Muscle of leg (tissue), 11 donors: Measurements from ENCODE around the gene CADM3. TPM values are rescaled to one million over a fixed set of nuclear protein-coding genes. Genes with fewer than 3 reads are reported as not detected.

Experiments
- DNase-seq: peaks from one replicate; pipeline ENCODE4 v3.0.0; 2013
- H3K27ac ChIP-seq: one replicate; pipeline ENCODE4 v1.5.1; 2013; ENCODE audit warnings: mild to moderate bottlenecking, low read length, control low read depth
- H3K27me3 ChIP-seq: one replicate; pipeline ENCODE4 v1.6.1; 2013; ENCODE audit warnings: low read length; ENCODE audit not compliant: control insufficient read depth, insufficient read depth
- H3K36me3 ChIP-seq: one replicate; pipeline ENCODE4 v1.6.1; 2013; ENCODE audit warnings: low read length; ENCODE audit not compliant: control insufficient read depth, insufficient read depth
- H3K4me1 ChIP-seq: one replicate; pipeline ENCODE4 v1.6.1; 2013; ENCODE audit warnings: low read length; ENCODE audit not compliant: control insufficient read depth, insufficient read depth
- H3K4me3 ChIP-seq: one replicate; pipeline ENCODE4 v1.5.1; 2013; ENCODE audit warnings: low read length, control low read depth
- H3K9me3 ChIP-seq: replicated peaks from 2 replicates; pipeline ENCODE4 v1.6.1; 2013; ENCODE audit warnings: low read depth, low read length; ENCODE audit not compliant: control insufficient read depth
- WGBS: methylation state at CpG from one replicate; pipeline ENCODE4 v1.1.5; 2013; ENCODE audit warnings: missing lambda C conversion rate; ENCODE audit not compliant: insufficient coverage; 5-methylcytosine and 5-hydroxymethylcytosine counted together
- polyA plus RNA-seq, 8 donors: library from polyadenylated mRNA; unstranded; fragments of 120-200 nt; gene quantifications; one replicate each; pipeline versions ENCODE4 v1.2.1 to v1.2.3, GENCODE V29; 2013; ENCODE audit warnings: inconsistent platforms in 1 of 8, low replicate concordance in 1 of 8; ENCODE audit not compliant: insufficient read length in 8 of 8, insufficient read depth in 1 of 8
- total RNA-seq: library from RNA; stranded (reverse); fragments of 120-200 nt; gene quantifications from one replicate; pipeline ENCODE4 v1.2.4, GENCODE V29; 2013

CADM3 gene
- total and polyA plus RNA-seq, 9 donors = 0.34 to 1.3 (median 0.44) TPM

DNA sequence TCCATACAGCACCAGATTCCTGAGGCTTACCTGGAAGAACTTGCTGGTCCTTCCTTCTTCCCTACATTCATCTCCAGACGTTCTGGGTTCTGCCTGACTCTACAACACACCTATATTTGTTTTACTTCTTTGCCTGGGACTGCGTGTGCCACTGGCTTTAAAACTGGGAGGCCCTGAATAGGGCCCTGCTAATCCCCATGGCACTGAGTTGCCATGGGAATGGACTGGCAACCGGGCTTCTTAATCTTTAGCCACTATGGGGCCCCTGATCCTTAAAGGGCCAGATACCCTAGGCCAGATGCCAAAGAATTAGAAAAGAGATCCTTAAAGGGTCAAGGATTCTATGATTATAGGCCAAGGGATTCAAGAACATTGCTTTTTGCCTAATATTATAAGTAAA, 24.4 kb upstream of the CADM3 start:
- H3K27ac ChIP-seq = no peak overlapping the region
- H3K4me1 ChIP-seq = no peaks in the 10 kb centered on the region
- DNase-seq = no peak
- no peak overlapping the region for H3K4me3 ChIP-seq
- WGBS = 20% methylated on average over 2 of the region's 3 CpGs
- no peaks in the 10 kb centered on the region for H3K9me3 ChIP-seq
- no peaks in the 10 kb centered on the region for H3K27me3 ChIP-seq
- no peaks in the 10 kb centered on the region for H3K36me3 ChIP-seq

DNA sequence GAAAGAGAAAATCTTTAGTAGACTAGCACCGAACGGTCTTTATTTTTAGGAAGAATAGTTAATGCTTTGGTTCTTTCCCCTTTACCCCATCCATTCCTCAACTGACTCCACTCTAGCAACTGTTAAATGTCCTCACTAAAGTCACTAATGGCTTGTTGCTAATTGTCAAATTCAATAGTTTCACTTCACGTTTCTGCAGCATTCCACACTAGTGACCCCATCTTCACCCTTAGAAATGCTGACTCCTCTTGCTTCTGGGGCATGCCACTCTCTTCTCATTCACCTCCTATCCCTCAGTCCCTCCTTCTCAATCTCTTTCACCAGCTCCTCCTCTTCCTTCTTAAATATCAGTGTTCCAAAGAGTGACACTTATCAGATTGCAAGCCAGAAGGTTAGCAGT, 19.4 kb upstream of the CADM3 start:
- no peak for DNase-seq
- no peak overlapping the region for H3K27ac ChIP-seq
- H3K4me1 ChIP-seq = no peaks in the 10 kb centered on the region
- H3K4me3 ChIP-seq = no peak overlapping the region
- 43% methylated on average over 1 of the region's 3 CpGs for WGBS
- no peaks in the 10 kb centered on the region for H3K36me3 ChIP-seq
- H3K27me3 ChIP-seq = no peaks in the 10 kb centered on the region
- no peaks in the 10 kb centered on the region for H3K9me3 ChIP-seq

DNA sequence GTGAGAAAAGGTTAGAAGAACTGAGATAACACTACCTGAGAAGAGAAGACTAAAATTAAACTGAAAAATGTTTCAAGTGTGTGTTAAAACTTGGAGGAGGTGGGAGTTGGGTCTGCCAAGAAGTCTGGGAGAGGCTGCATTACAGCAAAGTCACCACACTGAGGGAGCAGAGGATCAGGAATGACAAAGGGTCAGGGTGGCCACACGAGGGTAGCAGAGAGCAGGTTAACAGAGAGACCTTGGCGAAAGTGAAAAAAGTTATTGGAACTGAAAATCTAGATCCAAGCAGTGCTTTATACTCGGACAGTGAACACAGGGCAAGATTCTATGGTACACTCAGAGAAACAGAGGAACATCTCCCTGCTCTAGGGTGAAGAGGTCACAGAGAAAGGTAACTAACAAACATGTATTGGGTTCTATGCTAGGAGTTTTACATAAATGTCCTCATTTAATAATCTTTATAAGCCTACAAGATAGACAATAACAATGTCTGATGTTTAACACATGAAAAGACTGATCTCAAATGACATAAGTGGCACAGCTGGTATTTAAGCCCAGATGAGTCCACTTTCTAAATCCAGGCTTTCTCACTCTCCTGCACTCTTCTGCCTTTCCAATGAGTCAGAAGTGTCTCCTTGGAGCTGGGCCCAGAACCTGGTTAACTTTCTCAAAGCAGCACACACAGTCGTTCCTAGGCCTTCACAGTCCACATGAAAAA, 10.3 kb upstream of the CADM3 start:
- peak; percentile 87 for DNase-seq
- Histone ChIP-seq H3K36me3 (no peaks in the 10 kb centered on the region), H3K4me1 (no peaks in the 10 kb centered on the region), H3K27me3 (peaks cover 2% of the 10 kb centered on the region), H3K9me3 (no peaks in the 10 kb centered on the region), H3K4me3 (no peak overlapping the region), H3K27ac (no peak overlapping the region)
- 0% methylated on average over 2 of the region's 4 CpGs for WGBS

DNA sequence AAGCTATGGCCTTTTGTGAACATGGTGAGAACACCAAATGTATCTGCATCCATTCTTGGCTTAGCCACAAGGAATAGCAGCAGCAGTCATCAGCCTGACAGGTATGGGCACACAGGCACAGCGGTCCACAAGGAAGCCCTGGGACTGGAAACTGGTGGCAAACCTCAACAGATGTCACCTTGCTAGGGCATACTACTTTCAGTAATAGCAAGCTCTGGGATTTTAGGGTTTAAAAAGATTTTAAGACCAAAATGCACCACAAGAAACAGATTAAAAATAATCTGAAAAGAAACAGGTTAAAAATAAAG, 9.7 kb upstream of the CADM3 start:
- Histone ChIP-seq H3K27me3 (peaks cover 2% of the 10 kb centered on the region), H3K36me3 (no peaks in the 10 kb centered on the region), H3K27ac (no peak overlapping the region), H3K4me3 (no peak overlapping the region), H3K9me3 (no peaks in the 10 kb centered on the region), H3K4me1 (no peaks in the 10 kb centered on the region)
- DNase-seq = no peak
- no CpG with 5 or more reads among the region's 1 CpG for WGBS

DNA sequence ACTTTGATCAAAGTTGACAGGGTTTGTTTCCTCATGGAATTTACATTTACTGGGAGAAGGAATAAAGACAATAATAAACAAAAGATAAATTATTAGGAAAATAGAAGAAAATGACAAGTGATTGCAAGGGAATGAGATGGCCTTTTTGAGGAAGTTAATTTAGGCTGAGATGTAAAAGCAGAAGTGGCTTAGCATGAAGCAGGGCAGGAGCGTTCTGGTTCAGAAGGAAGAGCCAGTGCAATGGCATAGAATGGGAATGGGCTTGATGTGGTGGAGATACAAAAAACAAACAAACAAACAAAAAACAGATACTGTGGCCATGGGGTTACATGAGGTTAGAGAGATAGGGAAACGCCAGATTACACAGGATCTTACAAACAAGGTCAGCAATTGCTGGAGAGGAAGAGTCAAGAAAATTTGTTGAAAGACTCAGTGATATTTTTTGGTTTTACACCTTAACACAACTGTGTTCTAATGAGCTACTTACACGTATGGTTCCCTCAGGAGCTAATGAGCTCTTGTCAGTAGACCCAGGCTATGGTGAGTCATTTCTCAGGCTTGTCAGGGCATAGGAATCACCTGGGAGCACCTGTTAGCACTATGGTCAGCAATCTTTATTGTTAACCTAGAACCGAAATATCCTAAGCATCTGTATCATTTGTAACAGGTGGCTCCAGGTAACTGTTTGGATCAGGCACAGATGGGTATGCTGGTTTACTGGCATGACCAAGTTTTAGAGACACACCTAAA, 8.7 kb upstream of the CADM3 start:
- Histone ChIP-seq H3K27ac (no peak overlapping the region), H3K4me1 (no peaks in the 10 kb centered on the region), H3K9me3 (no peaks in the 10 kb centered on the region), H3K36me3 (no peaks in the 10 kb centered on the region), H3K27me3 (peaks cover 4% of the 10 kb centered on the region), H3K4me3 (no peak overlapping the region)
- no peak for DNase-seq
- 75% methylated on average over 1 of the region's 4 CpGs for WGBS

DNA sequence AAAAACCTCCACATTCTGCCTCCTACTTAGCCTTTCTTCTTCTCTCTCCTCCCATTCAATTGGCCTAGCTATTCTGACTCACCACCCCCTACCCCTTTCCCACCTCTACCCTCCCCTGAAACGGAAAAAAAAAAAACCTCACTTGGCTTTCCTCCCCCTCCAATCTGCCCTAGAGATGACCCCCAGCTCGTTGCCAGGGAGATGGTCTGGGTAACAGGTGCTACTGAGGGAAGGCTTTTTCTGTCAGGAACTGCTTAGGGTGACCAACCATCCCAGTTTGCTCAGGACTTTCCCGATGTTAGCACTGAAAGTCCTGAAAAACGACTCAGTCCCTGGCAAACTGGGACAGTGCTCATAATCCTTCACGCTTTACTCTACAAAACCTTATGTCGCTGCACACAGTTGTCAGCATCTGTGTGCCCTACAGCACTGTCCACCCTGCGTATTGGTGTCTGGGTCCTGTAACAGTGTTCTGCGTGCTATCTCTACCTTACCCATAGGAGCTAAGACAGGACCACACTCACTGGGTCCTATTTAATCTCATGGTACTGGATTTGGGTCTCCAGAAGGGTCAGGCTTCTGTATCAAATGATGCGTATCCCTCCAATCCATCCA, 7.7 kb upstream of the CADM3 start:
- H3K27me3 ChIP-seq = peaks cover 7% of the 10 kb centered on the region
- WGBS = 65% methylated on average over 7 of the region's 9 CpGs
- H3K4me3 ChIP-seq = no peak overlapping the region
- no peak for DNase-seq
- no peaks in the 10 kb centered on the region for H3K9me3 ChIP-seq
- H3K27ac ChIP-seq = no peak overlapping the region
- H3K4me1 ChIP-seq = no peaks in the 10 kb centered on the region
- no peaks in the 10 kb centered on the region for H3K36me3 ChIP-seq

DNA sequence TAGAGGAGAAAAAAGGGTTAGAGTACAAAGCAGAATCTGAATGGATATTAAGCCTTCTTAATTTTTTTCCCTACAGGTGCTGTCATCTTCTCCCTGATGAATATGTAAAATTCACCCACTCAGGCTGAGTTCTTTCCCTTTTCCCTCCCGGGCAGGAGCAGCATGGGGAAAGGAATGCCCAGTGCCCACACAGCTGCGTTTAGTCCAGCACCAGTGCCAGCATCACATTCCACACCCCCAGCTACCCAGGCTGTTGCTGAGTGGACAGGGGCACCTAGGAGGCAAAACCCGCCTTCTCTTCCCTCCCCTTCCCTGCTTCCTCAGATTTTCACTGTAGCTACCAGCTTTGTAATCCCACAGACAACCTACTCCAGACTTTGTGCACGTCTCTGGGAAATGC, 3.4 kb upstream of the CADM3 start:
- no peak overlapping the region for H3K27ac ChIP-seq
- H3K4me1 ChIP-seq = peaks cover 8% of the 10 kb centered on the region
- no peak for DNase-seq
- no peaks in the 10 kb centered on the region for H3K9me3 ChIP-seq
- peaks cover 35% of the 10 kb centered on the region for H3K27me3 ChIP-seq
- no peaks in the 10 kb centered on the region for H3K36me3 ChIP-seq
- WGBS = 44% methylated on average over 4 of the region's 4 CpGs
- H3K4me3 ChIP-seq = no peak overlapping the region

DNA sequence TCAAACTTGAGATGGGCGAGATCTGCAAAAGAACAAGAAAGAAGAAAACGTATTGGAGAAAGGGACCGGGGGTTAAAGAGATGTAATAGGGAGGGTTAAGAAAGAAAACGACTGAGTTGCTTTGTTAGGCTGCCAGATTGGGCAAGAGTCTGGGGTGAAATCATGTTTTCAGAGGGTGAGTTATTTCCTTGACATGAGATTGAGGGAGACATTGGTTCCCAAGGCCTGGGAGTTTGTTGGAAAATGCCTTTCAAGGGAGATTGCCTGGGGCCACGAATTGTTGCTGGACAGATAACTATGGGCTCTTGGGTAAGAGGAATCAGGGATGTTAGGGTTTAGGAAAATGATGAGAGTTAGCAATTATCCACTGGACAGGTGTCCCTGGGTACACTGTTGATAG, 776 bp upstream of the CADM3 start:
- no peaks in the 10 kb centered on the region for H3K36me3 ChIP-seq
- peaks cover 8% of the 10 kb centered on the region for H3K4me1 ChIP-seq
- no peak overlapping the region for H3K4me3 ChIP-seq
- no peak overlapping the region for H3K27ac ChIP-seq
- no peaks in the 10 kb centered on the region for H3K9me3 ChIP-seq
- no peak for DNase-seq
- peaks cover 38% of the 10 kb centered on the region for H3K27me3 ChIP-seq
- 53% methylated on average over 4 of the region's 5 CpGs for WGBS

DNA sequence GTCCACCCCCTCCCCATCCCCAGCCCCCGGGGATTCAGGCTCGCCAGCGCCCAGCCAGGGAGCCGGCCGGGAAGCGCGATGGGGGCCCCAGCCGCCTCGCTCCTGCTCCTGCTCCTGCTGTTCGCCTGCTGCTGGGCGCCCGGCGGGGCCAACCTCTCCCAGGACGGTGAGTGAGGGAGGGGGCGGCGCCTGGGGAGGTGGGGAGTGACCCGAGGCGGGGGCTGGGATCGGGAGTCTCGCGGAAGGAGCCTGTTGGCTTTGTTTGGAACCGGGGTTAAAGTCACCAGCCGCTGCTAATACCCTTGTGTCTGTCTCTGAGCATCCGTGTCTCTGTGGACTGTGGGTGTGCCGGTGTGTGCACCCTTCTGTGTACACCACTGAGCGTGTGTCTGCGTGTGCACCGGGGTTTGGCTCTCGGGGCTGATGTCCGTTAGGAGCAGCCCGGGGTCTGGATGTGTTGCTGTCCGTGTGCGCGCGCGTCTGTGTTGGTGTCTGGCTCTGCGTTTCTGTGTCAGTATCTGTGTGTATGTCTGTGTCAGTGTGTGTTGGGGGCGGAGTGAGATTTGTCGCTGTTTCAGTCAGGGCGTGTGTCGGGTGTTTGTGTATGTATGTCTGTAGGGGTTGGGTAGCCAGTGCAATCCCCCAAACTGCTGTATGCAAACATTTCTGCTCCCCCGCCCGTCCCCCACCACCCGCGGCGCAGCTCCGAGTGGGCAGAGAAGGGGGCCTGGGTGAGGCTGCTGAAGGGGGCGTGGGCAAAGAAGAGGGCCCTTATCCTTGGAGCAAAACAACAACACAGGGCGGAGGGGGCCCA, 480 bp downstream of the CADM3 start:
- H3K4me3 ChIP-seq = no peak overlapping the region
- WGBS = 0% methylated on average over 30 of the region's 49 CpGs
- no peaks in the 10 kb centered on the region for H3K9me3 ChIP-seq
- H3K27ac ChIP-seq = no peak overlapping the region
- peaks cover 37% of the 10 kb centered on the region for H3K27me3 ChIP-seq
- no peaks in the 10 kb centered on the region for H3K36me3 ChIP-seq
- no peak for DNase-seq
- H3K4me1 ChIP-seq = peaks cover 8% of the 10 kb centered on the region
